Hematopoietic multipotent progenitor cell (in vitro differentiated cells): ENCODE data around the gene ZNF232. TPM values are rescaled to one million over a fixed set of nuclear protein-coding genes. Genes with fewer than 3 reads are reported as not detected.
"Not testable (repeated sequence)": the region's sequence is repeated elsewhere in the genome, so short reads cannot be mapped to it uniquely, and the experiment has no call there.

ENCODE experiments used
- DNase-seq, 3 donors: peaks; one replicate each; pipeline ENCODE4 v3.0.0-alpha.2; 2011 to 2015; ENCODE audit warnings: low read depth in 2 of 3, low spot score in 2 of 3
- total RNA-seq: library from RNA; depleted of rRNA; stranded (reverse); fragments of >200 nt; gene quantifications from one replicate; pipeline ENCODE4 v1.2.3, GENCODE V29; 2012

ZNF232 gene
- total RNA-seq: 4.8 TPM

GRCh38 chr17:5111402-5112204, at the start of gene ZNF232:
TSS of gene ZNF232 (minus strand) at chr17:5111878. CDS start at chr17:5111822, 56 bp downstream.
- peak; percentile 71 to 92 (median 91) for DNase-seq

DNA sequence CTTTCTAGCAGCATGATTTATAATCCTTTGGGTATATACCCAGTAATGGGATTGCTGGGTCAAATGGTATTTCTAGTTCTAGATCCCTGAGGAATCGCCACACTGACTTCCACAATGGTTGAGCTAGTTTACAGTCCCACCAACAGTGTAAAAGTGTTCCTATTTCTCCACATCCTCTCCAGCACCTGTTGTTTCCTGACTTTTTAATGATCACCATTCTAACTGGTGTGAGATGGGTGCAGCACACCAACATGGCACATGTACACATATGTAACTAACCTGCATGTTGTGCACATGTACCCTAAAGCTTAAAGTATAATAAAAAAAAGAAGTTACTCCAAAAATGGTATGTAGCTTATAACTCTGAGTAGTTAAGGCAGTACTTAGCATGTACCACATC, 49.0 kb upstream of the ZNF232 start:
- not testable (repeated sequence) for DNase-seq

DNA sequence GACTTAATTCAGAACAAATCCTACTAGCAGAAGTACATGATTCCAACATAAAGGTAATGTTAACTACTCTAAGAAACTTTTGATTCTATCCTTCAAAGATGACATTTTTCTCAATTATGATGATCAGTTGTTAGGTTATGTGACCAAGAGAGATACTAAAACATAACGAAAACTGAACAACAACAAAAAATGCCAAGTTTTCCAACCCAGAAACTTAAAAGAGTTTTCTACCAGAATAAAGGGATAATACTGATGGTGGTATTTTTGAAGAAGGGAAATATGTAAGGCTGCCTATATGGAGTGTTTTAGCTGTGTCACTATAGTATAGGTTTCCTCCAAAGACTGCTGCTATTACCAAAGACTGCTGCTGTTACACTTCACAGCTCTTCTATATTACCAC, 34.4 kb upstream of the ZNF232 start:
- DNase-seq: not testable (repeated sequence)

- DNase-seq: not testable (repeated sequence)
Observed at GRCh38 chr17:5142877-5143276, 31.2 kb upstream of the ZNF232 start.

DNA sequence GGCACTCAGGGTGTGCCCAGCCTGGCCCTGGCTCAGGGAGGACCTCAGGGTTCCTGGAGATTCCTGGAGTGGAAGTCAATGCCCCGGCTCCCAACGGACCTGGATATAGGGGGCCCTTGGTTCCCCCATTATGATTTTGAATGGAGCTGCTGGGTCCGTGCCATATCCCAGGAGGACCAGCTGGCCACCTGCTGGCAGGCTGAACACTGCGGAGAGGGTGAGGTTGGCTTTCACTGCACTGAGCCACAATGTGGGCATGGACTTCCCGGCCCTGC, 27.7 kb upstream of the ZNF232 start:
- no peak for DNase-seq

DNA sequence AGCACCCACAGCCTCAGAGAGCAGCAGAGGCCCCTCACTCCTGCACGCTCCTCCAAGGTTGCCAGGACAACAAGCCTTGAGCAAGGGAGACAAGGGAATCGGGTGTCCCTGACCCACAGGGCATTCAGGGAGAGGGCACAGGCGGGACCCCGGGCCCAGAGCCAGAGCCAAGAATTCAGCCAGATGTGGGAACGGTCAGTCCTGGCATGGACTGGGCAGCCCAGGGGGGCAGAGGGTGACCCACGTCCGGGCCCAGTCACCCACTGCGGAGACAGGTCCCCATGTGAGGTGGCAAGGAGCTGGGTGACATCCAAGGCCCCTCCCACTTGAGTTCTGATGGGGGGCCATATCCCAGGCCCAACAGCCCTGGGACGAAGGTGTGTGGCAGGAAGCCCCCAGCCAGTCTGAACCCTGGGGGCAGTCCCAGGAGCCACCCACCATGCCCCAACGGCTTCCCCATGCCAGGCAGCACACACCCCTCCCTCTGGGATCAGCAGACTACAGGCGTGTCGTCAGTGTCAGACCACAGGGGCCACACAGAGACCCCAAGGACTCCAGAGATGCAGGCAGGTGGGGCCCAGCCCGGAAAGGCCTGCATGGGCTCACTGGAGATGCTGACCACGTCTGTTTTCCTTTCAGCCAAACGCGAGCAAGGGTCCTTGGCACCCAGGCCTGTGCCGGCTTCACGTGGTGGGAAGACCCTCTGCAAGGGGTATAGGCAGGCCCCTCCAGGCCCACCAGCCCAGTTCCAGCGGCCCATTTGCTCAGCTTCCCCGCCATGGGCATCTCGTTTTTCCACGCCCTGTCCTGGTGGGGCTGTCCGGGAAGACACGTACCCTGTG, 27.2 kb upstream of the ZNF232 start:
- DNase-seq: no peak

GRCh38 chr17:5138198-5138544, 26.5 kb upstream of the ZNF232 start:
- not testable (repeated sequence) for DNase-seq

DNA sequence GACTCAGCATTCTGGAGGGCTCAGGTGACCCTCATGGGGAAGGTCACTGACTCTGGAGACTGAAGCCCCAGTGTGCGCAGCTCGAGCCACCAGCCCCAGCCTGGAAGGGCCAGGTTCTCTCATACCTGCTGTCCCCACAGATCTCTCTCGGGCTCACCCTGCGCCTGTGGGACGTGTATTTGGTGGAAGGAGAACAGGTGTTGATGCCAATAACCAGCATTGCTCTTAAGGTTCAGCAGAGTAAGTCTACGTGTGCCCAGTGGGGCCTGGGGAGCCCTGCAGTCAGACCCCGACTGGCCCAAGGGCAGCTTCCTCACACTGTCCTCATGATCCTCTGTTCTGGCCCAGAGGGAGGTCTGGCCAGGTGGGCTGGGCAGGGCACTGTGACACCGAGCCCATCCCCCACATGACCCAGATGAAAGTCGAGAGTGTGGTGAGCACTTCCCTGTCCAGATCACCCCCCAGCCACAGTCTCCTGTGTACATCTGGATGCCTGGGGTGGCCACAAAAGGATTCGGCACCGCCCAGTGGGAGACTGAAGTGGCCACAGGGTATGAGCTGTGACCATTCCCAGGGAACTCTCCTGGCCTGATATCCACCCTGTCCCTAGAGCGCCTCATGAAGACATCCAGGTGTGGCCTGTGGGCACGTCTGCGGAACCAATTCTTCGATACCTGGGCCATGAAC, 26.0 kb upstream of the ZNF232 start:
- not testable (repeated sequence) for DNase-seq

DNA sequence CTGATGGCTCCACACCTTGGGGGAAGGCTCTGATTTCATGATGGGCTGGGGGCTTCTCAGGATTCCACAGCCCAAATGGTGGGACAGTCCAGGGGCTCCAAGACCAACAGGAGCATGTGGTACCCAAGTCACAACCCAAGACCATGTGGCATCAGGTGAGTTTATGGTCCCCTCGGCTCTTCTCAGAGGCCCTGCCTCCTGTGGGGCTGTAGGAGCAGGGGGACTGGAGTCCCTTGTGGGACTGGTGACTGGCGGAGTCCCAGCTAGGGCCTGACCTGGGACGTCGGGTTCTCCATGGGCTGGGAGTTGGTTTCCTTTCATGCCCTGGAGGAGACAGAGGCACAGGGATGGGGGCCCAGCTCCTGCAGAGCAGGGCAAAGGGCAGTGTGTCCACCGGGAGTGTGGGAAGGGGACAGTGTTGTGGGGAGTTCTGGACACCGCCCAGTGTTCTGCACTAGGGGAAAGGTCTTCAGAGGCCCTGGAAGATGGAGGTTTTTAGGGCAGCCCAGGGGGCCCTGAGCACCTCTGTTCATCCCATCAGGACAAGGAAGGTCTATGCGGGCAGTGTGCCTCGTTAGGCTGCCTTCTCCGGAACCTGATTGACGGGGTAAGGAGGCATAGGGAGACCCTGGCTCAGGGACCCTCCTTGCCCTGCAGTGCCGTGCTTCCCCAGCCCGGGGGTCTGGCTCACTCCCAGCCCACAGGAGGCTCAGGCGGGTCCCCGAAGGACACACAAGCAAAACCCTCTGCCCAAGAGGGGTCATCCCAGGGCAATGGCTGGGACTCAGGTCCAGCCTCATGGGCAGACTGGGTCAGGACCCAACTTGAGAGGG, 25.1 kb upstream of the ZNF232 start:
- DNase-seq: not testable (repeated sequence)

GRCh38 chr17:5135726-5136579, 24.3 kb upstream of the ZNF232 start:
- DNase-seq: no peak

- not testable (repeated sequence) for DNase-seq
Observed at GRCh38 chr17:5135131-5135712, 23.5 kb upstream of the ZNF232 start.

GRCh38 chr17:5134571-5134970, 22.9 kb upstream of the ZNF232 start:
- DNase-seq: not testable (repeated sequence)

DNA sequence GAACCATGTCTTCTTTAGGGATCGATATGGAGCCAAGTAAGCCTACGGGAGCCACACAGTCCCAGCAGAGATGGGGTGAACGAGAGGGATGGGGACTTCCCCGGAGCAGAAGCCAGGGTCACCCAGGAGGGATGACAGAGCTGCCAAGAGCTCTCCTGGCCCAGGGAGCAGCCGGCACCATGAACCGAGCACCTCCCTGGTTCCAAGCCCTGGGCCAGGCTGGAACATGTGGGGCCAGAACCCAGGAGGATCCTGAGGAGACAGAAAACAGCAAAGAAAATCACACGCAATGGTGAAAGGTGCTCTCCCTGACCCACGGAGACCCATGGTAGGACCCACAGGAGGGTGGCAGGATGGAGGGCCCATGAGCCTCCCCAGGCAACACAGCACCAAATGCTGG, 22.3 kb upstream of the ZNF232 start:
- DNase-seq: not testable (repeated sequence)

GRCh38 chr17:5133311-5133710, 21.6 kb upstream of the ZNF232 start:
- no peak for DNase-seq

GRCh38 chr17:5132503-5133225, 21.0 kb upstream of the ZNF232 start:
- DNase-seq: peak in 1 of 3 donors; percentile 8

- DNase-seq: not testable (repeated sequence)
Observed at GRCh38 chr17:5131799-5132502, 20.3 kb upstream of the ZNF232 start.

DNA sequence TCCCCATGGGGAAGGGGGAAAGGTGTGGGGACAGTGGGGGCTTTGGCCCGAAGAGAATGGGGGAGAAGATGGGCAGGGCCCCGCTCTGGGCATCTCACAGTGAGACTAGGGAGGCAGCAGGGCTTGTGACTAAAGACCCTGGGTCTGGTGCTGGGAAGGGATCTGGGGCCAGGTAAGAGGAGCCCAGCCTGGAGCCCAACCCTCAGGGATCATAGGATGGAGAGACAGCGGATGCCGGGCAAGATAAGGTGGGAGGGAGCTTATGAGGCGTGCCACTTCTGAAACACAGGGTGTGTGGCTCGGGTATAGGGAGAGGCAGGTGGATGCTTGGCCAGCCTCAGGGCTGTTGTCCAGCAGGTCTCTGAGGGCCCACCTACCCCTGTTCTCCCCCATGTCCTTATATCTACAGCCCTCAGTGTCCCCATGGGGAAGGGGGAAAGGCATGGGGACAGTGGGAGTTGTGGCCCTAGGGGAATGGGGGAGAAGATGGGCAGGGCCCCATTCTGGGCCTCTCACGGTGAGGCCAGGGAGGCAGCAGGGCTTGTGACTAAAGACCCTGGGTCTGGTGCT, 19.6 kb upstream of the ZNF232 start:
- DNase-seq: no peak

GRCh38 chr17:5130687-5131086, 19.0 kb upstream of the ZNF232 start:
- DNase-seq: not testable (repeated sequence)
